Measurements from ENCODE around the gene PGBD5. TPM values are rescaled to one million over a fixed set of nuclear protein-coding genes. Genes with fewer than 3 reads are reported as not detected.

PGBD5 gene
- total and polyA plus RNA-seq, 9 of the 15 experiments (the other 6 are each of a cell fraction or from before 2014, with no cell fraction given): under 0.01 to 0.40 (median 0.10) TPM; not detected in 3

- H3K4me3 ChIP-seq: no peak overlapping the region
- in situ Hi-C loops (cut with MboI): no loop called here
- 3% methylated on average over 2 of the region's 2 CpGs for WGBS (ENCODE audit: insufficient coverage, low coverage, missing lambda C conversion rate)
- ATAC-seq: no peak
- no peaks in the 10 kb centered on the region for H3K79me2 ChIP-seq (ENCODE audit: control insufficient read depth, insufficient read depth, low read length)
- no peak overlapping the region for H2AFZ ChIP-seq (ENCODE audit: low read depth, low read length)
- no peaks in the 10 kb centered on the region for H3K9me1 ChIP-seq (ENCODE audit: control insufficient read depth, insufficient read depth, low read length)
- POLR2A ChIA-PET: interaction anchor here (0.5 to 0.6 kb wide), 2 partner anchors 20 to 534 kb away, joined by 3 to 5 read pairs; no protein-coding TSS in a partner anchor
- no peaks in the 10 kb centered on the region for H3K4me1 ChIP-seq (replicated peaks in 1 of 2; ENCODE audit: control insufficient read depth in 2 of 2, insufficient read depth in 2 of 2, low read length in 2 of 2)
- no peak for DNase-seq (ENCODE audit: extremely low read depth in 1 of 4, low spot score in 3 of 4)
- no peak overlapping the region for H3K9ac ChIP-seq (ENCODE audit: insufficient read depth in 1 of 2, low read depth in 2 of 2, low read length in 2 of 2)
- H3K4me2 ChIP-seq (ENCODE audit: insufficient read depth, low read length): no peak overlapping the region
- H4K20me1 ChIP-seq (replicated peaks; ENCODE audit: control insufficient read depth, insufficient read depth, low read length): no peaks in the 10 kb centered on the region
- no peak overlapping the region for H3K27ac ChIP-seq (ENCODE audit: extremely low read depth, low read depth, low read length)
- H3K27me3 ChIP-seq (ENCODE audit: control insufficient read depth in 2 of 2, insufficient read depth in 2 of 2, low read length in 2 of 2): peaks cover 0 to 2% of the 10 kb centered on the region in 2 experiments; a peak in 1 of 5 replicates
- no peaks in the 10 kb centered on the region for H3K9me3 ChIP-seq (replicated peaks; ENCODE audit: control insufficient read depth, insufficient read depth, low read depth, low read length)
- intact Hi-C loops (cut with micrococcal nuclease): no loop called here
- FAIRE-seq: no peak
- BruUV-seq (replicated peaks): no TSS peak
- TF ChIP-seq ZC3H8 (IDR thresholded peaks at IDR 0.05) (no peak), CHD4 (IDR thresholded peaks at IDR 0.05; ENCODE audit: insufficient read depth, insufficient replicate concordance, low read depth, low read length, poor library complexity, severe bottlenecking) (no peak), HSF4 (CRISPR knock-in tag; IDR thresholded peaks at IDR 0.05; ENCODE audit: borderline replicate concordance) (no peak), HDAC1 (IDR thresholded peaks at IDR 0.05) (no peak), POLR2A (conservative IDR thresholded peaks at IDR 0.05) (no peak), RREB1 (CRISPR knock-in tag; IDR thresholded peaks at IDR 0.05) (no peak), ZNF586 (CRISPR knock-in tag; conservative IDR thresholded peaks at IDR 0.05) (no peak), CTCF (IDR thresholded peaks at IDR 0.05 in 2 of 3, conservative IDR thresholded peaks at IDR 0.05 in 1 of 3; ENCODE audit: insufficient read depth in 2 of 3, low read depth in 1 of 3, low read length in 3 of 3) (no peak), BCL6 (CRISPR knock-in tag; IDR thresholded peaks at IDR 0.05) (no peak), MCM5 (IDR thresholded peaks at IDR 0.05; ENCODE audit: low read depth) (no peak)
- H3K36me3 ChIP-seq (ENCODE audit: control insufficient read depth, insufficient read depth, low read length): no peaks in the 10 kb centered on the region
- CTCF ChIA-PET (ENCODE audit: low intra/inter-chr PET ratio): no interaction called here
Measured at GRCh38 chr1:230408971-230409370, 17.2 kb downstream of the PGBD5 start.

Data from K562 (cell line).